Right lobe of liver (tissue), 4 donors: ENCODE results near the gene H1-8.

Experiments
- CTCF ChIP-seq, 4 donors: fragments of 200-600 bp in 3 of 4; fragments of 450-650 bp in 1 of 4; IDR thresholded peaks; one replicate each; pipeline versions ENCODE4 v1.5.1 to v1.8.0; 2016 to 2022; ENCODE audit warnings: antibody characterized with exemption in 4 of 4, mild to moderate bottlenecking in 2 of 4
- POLR2A ChIP-seq: fragments of 450-650 bp; IDR thresholded peaks from one replicate; pipeline ENCODE4 v1.6.1; 2017; ENCODE audit warnings: antibody characterized with exemption, mild to moderate bottlenecking
- donor health status: DM: no; HTN: no; CAD: no.
- donor health status: DM: no; HTN: no; CAD: no.
- donor health status: DM: no; HTN: yes; CAD: no.

- TF ChIP-seq CTCF (IDR thresholded peaks at IDR 0.05) (no peak), POLR2A (no peak)
Observed at GRCh38 chr3:129512595-129512994, 30.4 kb upstream of the H1-8 start.
